NCI-H128 (cell line): ENCODE measurements around the gene CLEC2A.
"Not testable (repeated sequence)": the region's sequence is repeated elsewhere in the genome, so short reads cannot be mapped to it uniquely, and the experiment has no call there.

ENCODE experiments used
- DNase-seq: peaks from one replicate; lab custom pipeline; 2025; ENCODE audit not compliant: unreplicated experiment; lab: John Stamatoyannopoulos, UW

Gene CLEC2A

DNA sequence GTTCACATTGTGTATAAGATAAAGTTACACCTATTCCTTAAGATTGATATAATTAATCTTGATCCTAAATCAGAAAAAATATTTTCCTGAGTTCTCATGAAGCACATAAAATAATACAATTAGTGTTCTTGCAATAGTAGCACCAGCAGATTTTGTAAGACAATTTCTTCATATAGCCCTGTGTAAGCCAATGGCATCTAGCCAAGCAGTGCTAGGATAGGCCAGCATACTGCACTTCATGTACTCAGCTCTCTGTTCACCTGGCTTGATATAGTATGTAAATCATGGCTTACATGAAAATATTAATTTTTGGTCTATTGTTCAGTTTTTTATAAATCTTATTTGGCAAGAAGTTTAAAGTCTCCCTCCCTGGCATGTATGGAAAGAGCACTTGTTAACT, 49.0 kb downstream of the CLEC2A start:
- no peak for DNase-seq

DNA sequence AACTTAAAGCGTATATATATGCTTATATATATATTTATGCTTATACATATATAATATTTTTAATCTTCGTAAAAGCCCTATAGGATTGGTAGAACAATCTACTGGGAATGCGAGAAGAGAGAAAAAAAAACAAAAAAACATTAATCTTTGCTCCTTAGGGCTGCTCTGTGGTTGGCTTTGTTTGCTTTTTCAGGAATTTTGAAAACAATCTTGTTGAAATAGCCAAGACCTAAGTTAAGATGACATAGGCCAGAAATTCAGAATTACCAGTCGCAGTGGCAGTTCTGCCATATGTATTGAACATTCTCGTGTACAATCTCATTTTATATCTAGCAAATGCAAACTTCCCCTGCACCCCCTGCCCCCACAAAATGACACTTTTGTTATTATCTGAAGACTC, 50.2 kb downstream of the CLEC2A start:
- no peak for DNase-seq

DNA sequence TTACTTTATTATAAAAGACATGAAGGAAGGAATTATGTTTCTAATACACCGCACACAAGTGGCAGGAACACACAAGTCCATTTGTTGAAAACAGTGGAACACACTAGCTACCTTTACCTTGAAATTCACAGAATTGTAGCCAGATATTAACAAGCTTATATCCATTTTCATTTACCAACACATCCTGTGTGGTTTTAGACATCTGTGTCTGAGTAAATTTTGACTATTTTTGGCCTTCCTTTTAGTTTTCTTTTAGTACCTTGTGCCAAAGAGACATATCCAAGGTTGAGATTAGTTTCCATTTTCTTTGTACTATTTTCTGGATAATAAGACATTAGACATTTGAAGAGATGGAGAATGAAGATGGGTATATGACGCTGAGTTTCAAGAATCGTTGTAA, 50.9 kb downstream of the CLEC2A start, which contains the start of gene KLRF2:
Gene KLRF2 (plus strand): TSS at position 244 of the 400 bp plus-strand sequence. CDS start 107 bp downstream, at position 351.
- DNase-seq, result no peak

DNA sequence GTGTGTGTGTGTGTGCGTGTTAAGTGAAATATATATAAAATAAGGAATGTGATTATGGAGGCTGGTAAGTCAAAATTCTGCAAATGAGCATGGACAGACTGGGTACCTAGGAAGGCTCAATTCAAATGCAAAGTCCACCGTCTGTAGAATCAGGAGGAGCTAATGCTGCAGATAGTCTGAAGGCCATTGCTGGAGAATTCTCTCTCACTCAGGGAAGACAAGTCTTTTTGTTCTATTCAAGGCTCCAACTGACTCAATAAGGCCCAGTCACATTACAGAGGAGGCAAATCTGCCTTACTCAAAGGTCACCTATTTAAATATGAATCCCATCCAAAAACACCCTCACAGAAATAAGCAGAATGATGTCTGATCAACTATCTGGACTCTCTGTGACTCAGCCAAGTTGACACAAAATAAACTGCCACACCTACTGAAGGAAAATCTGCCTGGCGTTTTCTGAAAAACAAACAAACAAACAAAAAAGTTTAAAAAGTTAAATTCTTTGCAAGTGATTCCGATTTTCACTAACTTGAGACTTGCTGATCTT, 51.6 kb downstream of the CLEC2A start:
- DNase-seq, result no peak

DNA sequence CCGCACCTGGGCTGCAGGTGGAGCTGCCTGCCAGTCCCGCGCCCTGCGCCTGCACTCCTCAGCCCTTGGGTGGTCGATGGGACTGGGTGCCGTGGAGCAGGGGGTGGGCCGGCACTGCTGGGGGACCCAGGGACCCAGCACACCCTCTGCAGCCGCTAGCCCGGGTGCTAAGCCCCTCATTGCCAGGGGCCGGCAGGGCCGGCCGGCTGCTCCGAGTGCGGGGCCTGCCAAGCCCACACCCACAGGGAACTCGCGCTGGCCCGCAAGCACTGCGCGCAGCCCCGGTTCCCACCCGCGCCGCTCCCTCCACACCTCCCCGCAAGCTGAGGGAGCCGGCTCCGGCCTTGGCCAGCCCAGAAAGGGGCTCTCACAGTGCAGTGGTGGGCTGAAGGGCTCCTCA, 56.0 kb downstream of the CLEC2A start:
- not testable (repeated sequence) for DNase-seq

DNA sequence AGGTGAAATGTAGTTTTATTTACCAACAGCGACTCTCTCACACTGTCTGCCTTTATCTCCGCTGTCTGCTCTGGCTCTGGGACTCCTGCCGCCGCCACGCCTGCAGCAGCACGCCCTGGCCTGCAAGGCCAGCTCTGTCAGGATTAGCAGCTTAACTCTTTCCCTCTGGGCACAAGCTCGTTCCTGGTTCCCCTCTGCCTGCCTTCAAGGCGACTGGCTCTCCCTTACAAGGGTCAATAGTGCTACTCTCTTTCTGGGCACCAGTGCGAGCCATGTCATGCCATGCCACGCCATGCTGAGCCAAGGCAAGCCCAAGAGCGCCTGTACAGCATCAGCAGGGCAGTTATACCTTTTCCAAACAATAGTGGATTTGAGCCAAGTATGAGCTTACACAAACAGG, 59.4 kb downstream of the CLEC2A start:
- no peak for DNase-seq

DNA sequence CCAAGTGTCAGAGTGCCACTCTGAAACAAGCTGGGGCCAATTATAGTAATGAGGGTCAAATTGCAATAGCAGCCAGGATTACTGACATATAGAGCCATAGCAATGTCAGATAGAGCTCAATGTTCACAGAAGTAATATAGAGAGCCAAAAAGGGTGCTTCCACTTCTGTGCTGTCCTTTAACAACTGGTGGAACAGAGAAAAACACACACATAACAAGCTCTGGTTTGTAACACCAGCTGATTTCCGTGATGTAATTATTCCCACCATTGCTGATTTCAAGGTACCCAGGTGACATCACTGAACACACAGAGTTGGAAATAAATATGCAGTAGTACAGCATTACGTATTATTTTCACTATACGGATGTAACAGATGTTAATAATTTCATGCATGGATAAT, 60.0 kb downstream of the CLEC2A start:
- no peak for DNase-seq

DNA sequence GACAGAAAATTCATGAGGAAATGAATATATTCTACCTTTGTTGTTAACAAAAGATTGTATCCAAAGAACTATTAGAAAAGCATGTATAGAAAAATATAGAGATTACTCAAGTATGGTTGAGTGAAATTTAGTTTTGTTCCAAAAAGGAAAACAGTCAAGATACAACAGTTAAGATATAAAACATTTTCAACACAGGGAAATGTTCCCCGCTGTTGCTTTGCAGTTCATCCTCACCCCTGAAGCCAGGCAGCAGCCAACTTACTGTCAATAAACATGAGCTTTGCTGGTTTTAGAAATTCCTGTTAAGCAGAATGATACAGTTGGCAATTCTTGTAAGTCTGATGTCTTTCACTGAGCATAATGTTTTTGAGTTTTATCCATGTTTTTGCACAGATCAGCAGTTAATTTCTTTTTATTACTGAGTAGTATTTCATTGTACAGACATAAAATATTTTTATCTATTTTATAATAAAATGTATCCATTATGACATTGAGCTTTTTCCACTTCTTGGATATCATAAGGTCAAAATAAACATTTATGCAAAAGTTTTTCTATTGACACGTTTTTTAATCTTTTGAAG, 61.8 kb downstream of the CLEC2A start:
- DNase-seq, result no peak

DNA sequence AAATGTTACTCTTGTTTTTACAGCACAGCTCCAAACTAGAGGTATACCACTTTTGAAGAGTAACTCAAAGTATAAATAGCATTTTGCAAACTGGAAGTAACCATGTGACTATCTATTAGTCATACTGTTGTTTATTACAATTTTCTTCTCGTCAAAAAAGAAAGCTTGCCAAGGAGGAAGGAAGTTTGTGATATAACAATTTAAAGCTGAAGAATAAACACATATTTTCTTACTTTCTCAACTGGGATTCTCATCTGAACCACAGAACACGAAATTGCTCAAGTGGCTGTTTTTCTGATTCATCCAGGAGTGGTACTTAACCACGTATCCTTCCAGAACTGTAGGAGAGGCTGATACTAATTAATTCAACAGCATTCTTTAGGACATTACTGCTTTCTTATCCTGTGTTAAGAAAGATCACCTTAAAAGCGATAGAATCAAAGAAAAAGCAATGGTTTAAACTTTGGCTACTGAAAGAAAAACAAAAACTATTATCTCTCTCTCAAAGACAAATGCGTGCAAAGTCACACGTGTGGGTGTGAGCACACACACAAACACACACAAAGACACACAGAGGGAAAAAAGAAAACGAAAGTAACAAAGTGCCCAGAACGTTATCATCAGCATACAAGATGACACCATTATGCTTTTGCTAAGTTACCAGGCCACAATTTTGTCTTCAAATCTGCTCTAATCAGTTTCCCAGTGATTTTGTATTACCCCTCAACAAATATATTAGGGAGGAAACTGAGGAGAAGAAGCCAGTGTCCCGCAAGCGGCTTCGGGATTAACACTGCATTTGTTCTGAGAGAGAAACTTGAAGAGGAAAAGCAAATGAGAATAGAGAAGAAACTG, 62.6 kb downstream of the CLEC2A start, which contains the start of gene CLEC2B:
Gene CLEC2B (minus strand): TSS at position 48 of the 855 bp plus-strand sequence.
- no peak for DNase-seq

DNA sequence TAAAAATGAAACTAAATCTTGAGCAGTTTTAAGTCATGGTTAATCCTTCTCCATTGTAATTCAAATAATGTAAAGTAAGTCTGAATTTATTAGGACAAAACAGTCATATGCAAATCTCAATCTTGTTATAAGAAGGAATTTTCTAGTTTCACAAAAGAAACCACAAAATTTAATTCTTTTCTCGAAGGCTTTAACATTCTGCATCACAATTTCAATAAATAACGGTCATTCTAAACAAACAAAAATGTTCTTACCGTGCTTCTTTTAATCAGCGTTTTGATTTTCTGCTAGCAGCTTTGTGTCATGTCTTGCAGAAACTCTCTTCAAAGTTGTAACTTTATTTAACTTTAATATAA, 63.2 kb downstream of the CLEC2A start:
- DNase-seq, result no peak

DNA sequence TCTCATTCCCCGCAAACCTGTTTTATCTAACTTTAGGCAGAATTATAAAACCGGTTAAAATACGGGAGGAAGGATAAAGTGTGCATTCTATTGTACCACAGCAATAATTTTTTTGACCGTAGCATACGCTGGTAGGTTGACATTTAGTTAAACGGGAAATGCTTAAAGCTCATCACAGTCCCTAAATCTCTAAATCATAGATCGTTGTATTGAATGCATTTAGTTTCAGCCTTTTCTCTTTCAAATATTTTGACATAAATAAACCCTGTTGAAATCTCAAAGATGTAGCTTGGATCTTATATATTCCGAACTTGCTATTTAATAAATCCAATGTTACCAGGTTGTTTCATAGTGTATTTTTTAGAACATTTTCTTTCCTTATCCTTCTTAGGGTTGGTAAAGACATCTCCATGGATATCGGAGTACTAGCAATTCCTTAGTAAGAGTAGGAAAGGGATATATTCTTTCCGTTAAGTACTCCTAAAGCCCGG, 63.8 kb downstream of the CLEC2A start:
- DNase-seq, result no peak

DNA sequence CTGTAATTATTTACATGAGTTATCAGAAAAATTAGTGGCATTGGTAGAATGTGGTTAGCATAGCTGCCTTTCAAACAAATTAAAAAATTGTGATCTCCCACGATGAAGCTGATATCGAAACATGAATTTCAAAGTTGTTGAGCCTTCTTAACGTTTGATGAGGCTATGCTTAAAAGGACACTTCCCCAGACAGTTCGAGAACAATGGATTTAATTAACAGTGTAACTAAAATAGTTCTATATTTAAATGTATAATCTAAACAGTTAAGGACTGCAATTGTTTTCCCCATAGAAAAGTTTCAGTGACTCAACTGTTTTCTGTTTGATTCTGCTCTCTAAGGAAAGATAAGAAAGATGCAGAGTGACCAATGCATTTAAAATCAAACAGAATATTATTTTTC, 64.6 kb downstream of the CLEC2A start:
- DNase-seq, result no peak

DNA sequence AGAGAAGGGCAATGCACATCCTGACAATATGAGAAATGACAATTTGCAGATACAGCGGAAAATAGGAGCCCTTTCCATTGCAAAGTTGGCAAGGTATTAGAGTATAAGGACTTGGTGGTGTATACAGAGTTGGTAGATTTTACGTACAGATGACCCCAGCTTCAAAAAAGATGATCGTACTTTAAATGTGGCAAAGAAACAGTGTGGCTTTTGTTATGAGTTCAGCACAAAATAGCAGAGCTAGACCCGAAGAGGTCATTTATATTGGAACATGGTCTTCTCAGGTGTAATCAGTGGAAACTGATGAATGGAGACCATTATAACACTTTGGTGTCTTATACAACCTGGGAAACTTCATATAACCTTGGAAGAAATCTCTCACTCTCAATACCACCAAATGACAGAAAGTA, 65.3 kb downstream of the CLEC2A start:
- DNase-seq, result no peak

DNA sequence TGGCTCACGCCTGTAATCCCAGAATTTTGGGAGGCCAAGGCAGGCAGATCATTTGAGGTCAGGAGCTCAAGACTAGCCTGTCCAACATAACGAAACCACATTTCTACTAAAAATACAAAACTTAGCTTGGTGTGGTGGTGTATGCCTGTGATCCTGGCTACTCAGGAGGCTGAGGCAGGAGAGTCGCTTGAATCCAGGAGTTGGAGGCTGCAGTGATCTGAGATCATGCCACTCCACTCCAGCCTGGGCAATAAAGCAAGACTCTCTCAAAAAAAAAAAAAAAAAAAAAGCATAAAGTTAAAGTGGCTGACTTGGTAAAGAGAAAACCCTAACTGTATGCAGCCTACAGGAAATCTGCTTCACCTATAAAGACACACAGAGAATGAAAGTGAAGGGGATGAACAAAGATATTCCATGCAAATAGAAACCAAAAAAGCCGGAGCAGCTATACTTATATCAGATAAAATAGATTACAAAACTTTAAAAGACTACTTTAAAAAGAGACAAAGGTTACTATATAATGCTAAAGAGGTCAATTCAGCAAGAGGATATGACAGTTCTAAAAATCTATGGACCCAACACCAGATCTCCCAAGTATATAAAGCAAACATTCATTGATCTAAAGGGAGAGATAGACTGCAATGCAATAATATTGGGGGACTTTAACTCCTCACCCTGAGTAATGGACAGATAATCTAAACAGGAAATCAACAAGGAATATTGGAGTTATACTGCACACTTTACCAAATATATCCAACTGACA, 67.1 kb downstream of the CLEC2A start:
- DNase-seq, result no peak
